ENCODE measurements around the gene HHIPL1.

Gene HHIPL1

GRCh38 chr14:99689266-99690236 is 44.6 kb downstream of the HHIPL1 start:
- no peak for DNase-seq (ENCODE audit: low read depth in 3 of 3)

- no peak for DNase-seq (ENCODE audit: low read depth in 3 of 3)
Observed at GRCh38 chr14:99690636-99691035, 45.7 kb downstream of the HHIPL1 start.

GRCh38 chr14:99691111-99691885 is 46.4 kb downstream of the HHIPL1 start:
- DNase-seq (ENCODE audit: low read depth in 3 of 3), result no peak

- DNase-seq (ENCODE audit: low read depth in 3 of 3), result no peak
Observed at GRCh38 chr14:99693918-99694317, 49.0 kb downstream of the HHIPL1 start.

- no peak for DNase-seq (ENCODE audit: low read depth in 3 of 3)
Observed at GRCh38 chr14:99696929-99697328, 52.0 kb downstream of the HHIPL1 start.

GRCh38 chr14:99698236-99698635 is 53.3 kb downstream of the HHIPL1 start:
- DNase-seq (ENCODE audit: low read depth in 3 of 3), result no peak

GRCh38 chr14:99698642-99699041 is 53.7 kb downstream of the HHIPL1 start:
- no peak for DNase-seq (ENCODE audit: low read depth in 3 of 3)

GRCh38 chr14:99699085-99699760 is 54.3 kb downstream of the HHIPL1 start:
- no peak for DNase-seq (ENCODE audit: low read depth in 3 of 3)

- DNase-seq (ENCODE audit: low read depth in 3 of 3), result no peak
Observed at GRCh38 chr14:99699861-99700260, 54.9 kb downstream of the HHIPL1 start.

GRCh38 chr14:99700379-99700778 is 55.5 kb downstream of the HHIPL1 start:
- no peak for DNase-seq (ENCODE audit: low read depth in 3 of 3)

GRCh38 chr14:99701260-99701659 is 56.3 kb downstream of the HHIPL1 start:
- DNase-seq (ENCODE audit: low read depth in 3 of 3), result no peak

GRCh38 chr14:99702115-99702514 is 57.2 kb downstream of the HHIPL1 start:
- no peak for DNase-seq (ENCODE audit: low read depth in 3 of 3)

GRCh38 chr14:99703381-99703780 is 58.5 kb downstream of the HHIPL1 start:
- DNase-seq (ENCODE audit: low read depth in 3 of 3), result no peak

- no peak for DNase-seq (ENCODE audit: low read depth in 3 of 3)
Observed at GRCh38 chr14:99704037-99704436, 59.1 kb downstream of the HHIPL1 start.

- no peak for DNase-seq (ENCODE audit: low read depth in 3 of 3)
Observed at GRCh38 chr14:99706107-99706900, 61.4 kb downstream of the HHIPL1 start.

GRCh38 chr14:99707420-99707819 is 62.5 kb downstream of the HHIPL1 start:
- DNase-seq (ENCODE audit: low read depth in 3 of 3), result no peak

GRCh38 chr14:99707921-99708320 is 63.0 kb downstream of the HHIPL1 start:
- DNase-seq (ENCODE audit: low read depth in 3 of 3), result no peak

- no peak for DNase-seq (ENCODE audit: low read depth in 3 of 3)
Observed at GRCh38 chr14:99708449-99708848, 63.5 kb downstream of the HHIPL1 start.

- no peak for DNase-seq (ENCODE audit: low read depth in 3 of 3)
Observed at GRCh38 chr14:99713972-99714371, 69.0 kb downstream of the HHIPL1 start.

GRCh38 chr14:99715266-99716000 is 70.5 kb downstream of the HHIPL1 start:
- no peak for DNase-seq (ENCODE audit: low read depth in 3 of 3)

Measured in stimulated activated CD4-positive, alpha-beta T cell treated with anti-CD3 and anti-CD28 coated beads, TNF-alpha, amount 100 ng/mL, for 4 hours (primary cell).